K562 (cell line): ENCODE measurements around the gene PRR16. TPM values are rescaled to one million over a fixed set of nuclear protein-coding genes. Genes with fewer than 3 reads are reported as not detected.
A peak's percentile ranks its signal among the peaks of the same experiment; 100 is the strongest.

Source experiments
- ATAC-seq: fragments of 200-7000 bp; cut with Tn5 transposase; 3 replicates; pipeline ENCODE4 v1.9.1; 2020; ENCODE audit warnings: moderate library complexity
- BruUV-seq: library from RNA; stranded (reverse); fragments of 400-500 nt; replicated peaks from 2 replicates; lab custom pipeline; 2021; lab: Mats Ljungman, UMichigan
- CTCF ChIA-PET: fragments of 300-600 bp; formaldehyde crosslinking; extraction: SDS; loops from one replicate; lab custom pipeline; 2021; ENCODE audit warnings: low intra/inter-chr PET ratio; lab: Yijun Ruan, JAX
- POLR2A ChIA-PET: fragments of 300-600, 350-650 bp; sonication (Branson Sonifier 250); formaldehyde crosslinking; extraction: SDS; loops from one replicate; lab custom pipeline; 2021; ENCODE audit warnings: antibody characterized with exemption, inconsistent platforms; lab: Yijun Ruan, JAX
- DNase-seq, 4 experiments: peaks; one replicate each; pipeline versions ENCODE4 v3.0.0 to v3.0.0-alpha.2; 2011 to 2018; ENCODE audit warnings: low spot score in 3 of 4, mixed read lengths in 3 of 4; ENCODE audit errors: extremely low read depth in 1 of 4
- FAIRE-seq: peaks from 2 replicates; lab custom pipeline; 2011; peaks lifted over from hg19 to GRCh38; lab: Jason Lieb, UNC
- H2AFZ ChIP-seq: 2 replicates; pipeline ENCODE4 v1.6.0; 2011; ENCODE audit warnings: low read depth, low read length, control low read depth, inconsistent platforms
- H3K27ac ChIP-seq: fragments of 200-600 bp; 3 replicates; pipeline ENCODE4 v1.8.0; 2011; ENCODE audit warnings: low read depth, mild to moderate bottlenecking, control low read depth, inconsistent platforms, low read length, moderate library complexity, mixed read lengths; ENCODE audit errors: extremely low read depth
- H3K27me3 ChIP-seq, 2 experiments: fragments of 300-600 bp in 1 of 2; 2 replicates in 1 of 2; 3 replicates in 1 of 2; pipeline versions ENCODE4 v1.6.0 to v1.8.0; 2011; ENCODE audit warnings: inconsistent platforms in 2 of 2, low read length in 2 of 2, mild to moderate bottlenecking in 1 of 2, mixed read lengths in 1 of 2, moderate library complexity in 1 of 2; ENCODE audit not compliant: control insufficient read depth in 2 of 2, insufficient read depth in 2 of 2
- H3K36me3 ChIP-seq: fragments of 300-600 bp; 3 replicates; pipeline ENCODE4 v1.8.0; 2011; ENCODE audit warnings: mild to moderate bottlenecking, low read length, inconsistent platforms; ENCODE audit not compliant: control insufficient read depth, insufficient read depth
- H3K4me1 ChIP-seq, 2 experiments: fragments of 200-600 bp in 1 of 2; replicated peaks in 1 of 2; 2 replicates in 1 of 2; 3 replicates in 1 of 2; pipeline versions ENCODE4 v1.5.1 to v1.8.0; 2011; ENCODE audit warnings: inconsistent platforms in 2 of 2, low read length in 2 of 2, mild to moderate bottlenecking in 1 of 2, mixed read lengths in 1 of 2, moderate library complexity in 1 of 2; ENCODE audit not compliant: control insufficient read depth in 2 of 2, insufficient read depth in 2 of 2
- H3K4me2 ChIP-seq: 2 replicates; pipeline ENCODE4 v1.6.1; 2011; ENCODE audit warnings: low read length, control low read depth, inconsistent platforms, mixed read lengths; ENCODE audit not compliant: insufficient read depth
- H3K4me3 ChIP-seq: fragments of 200-600 bp; sonication (generic), shearing (Covaris generic); 2 replicates; pipeline ENCODE4 v1.5.1; 2016; ENCODE audit warnings: control low read depth, inconsistent platforms
- H3K79me2 ChIP-seq: fragments of 200-600 bp; 3 replicates; pipeline ENCODE4 v1.8.0; 2011; ENCODE audit warnings: low read length, inconsistent platforms; ENCODE audit not compliant: control insufficient read depth, insufficient read depth
- H3K9ac ChIP-seq, 2 experiments: 2 replicates each; pipeline versions ENCODE4 v1.6.0 to v1.6.1; 2011; ENCODE audit warnings: low read depth in 2 of 2, low read length in 2 of 2, control low read depth in 1 of 2, inconsistent platforms in 1 of 2, mild to moderate bottlenecking in 1 of 2, mixed read lengths in 1 of 2; ENCODE audit not compliant: insufficient read depth in 1 of 2
- H3K9me1 ChIP-seq: one replicate; pipeline ENCODE4 v1.6.0; 2011; ENCODE audit warnings: inconsistent platforms, mild to moderate bottlenecking, low read length, moderate library complexity; ENCODE audit not compliant: control insufficient read depth, insufficient read depth
- H3K9me3 ChIP-seq: replicated peaks from 2 replicates; pipeline ENCODE4 v1.5.1; 2011; ENCODE audit warnings: low read depth, low read length, inconsistent platforms; ENCODE audit not compliant: control insufficient read depth, insufficient read depth
- H4K20me1 ChIP-seq: replicated peaks from 2 replicates; pipeline ENCODE4 v1.6.1; 2011; ENCODE audit warnings: low read length, inconsistent platforms, mixed read lengths; ENCODE audit not compliant: control insufficient read depth, insufficient read depth
- ARHGAP35 ChIP-seq: fragments of 450-650 bp; IDR thresholded peaks from 2 replicates; pipeline ENCODE4 v1.6.1; 2018; ENCODE audit not compliant: partially characterized antibody
- CEBPB ChIP-seq: fragments of 450-650 bp; IDR thresholded peaks from 2 replicates; pipeline ENCODE4 v1.6.1; 2016; ENCODE audit warnings: missing genetic modification characterization, missing compliant biosample characterization
- FIP1L1 ChIP-seq: fragments of 200-400 bp; formaldehyde crosslinking; IDR thresholded peaks from 2 replicates; pipeline ENCODE4 v1.6.1; 2018; ENCODE audit warnings: mild to moderate bottlenecking, low read depth, low read length; ENCODE audit not compliant: poor library complexity, severe bottlenecking
- FOXJ2 ChIP-seq: fragments of 200-800 bp; sonication (Bioruptor generic); IDR thresholded peaks from 2 replicates; pipeline ENCODE4 v1.6.1; 2016; ENCODE audit warnings: missing genetic modification characterization, missing compliant biosample characterization
- KLF6 ChIP-seq: fragments of 250-450 bp; sonication (Bioruptor Pico); IDR thresholded peaks from 2 replicates; pipeline ENCODE4 v1.4.0; 2020; ENCODE audit warnings: mild to moderate bottlenecking, moderate library complexity, borderline replicate concordance
- MEF2D ChIP-seq: conservative IDR thresholded peaks from 2 replicates; pipeline ENCODE4 v1.6.1; 2016; ENCODE audit warnings: low read depth, missing genetic modification characterization, missing compliant biosample characterization
- RCOR1 ChIP-seq, 2 experiments: IDR thresholded peaks; 2 replicates each; pipeline ENCODE4 v1.6.1; 2012; ENCODE audit warnings: low read depth in 2 of 2, low read length in 2 of 2, borderline replicate concordance in 1 of 2, improper control_type of control experiment in 1 of 2
- SIRT6 ChIP-seq: IDR thresholded peaks from one replicate; pipeline ENCODE4 v1.6.1; 2012; ENCODE audit warnings: low read depth, mild to moderate bottlenecking, control low read depth, inconsistent platforms, low read length, moderate library complexity
- TEAD4 ChIP-seq, 2 experiments: sonication (generic) in 1 of 2; formaldehyde crosslinking in 1 of 2; IDR thresholded peaks; 2 replicates each; pipeline versions ENCODE4 v1.6.1 to v1.8.0; 2012 to 2022; ENCODE audit warnings: borderline replicate concordance in 1 of 2, inconsistent platforms in 1 of 2, low read length in 1 of 2, mild to moderate bottlenecking in 1 of 2, missing genetic modification reagents in 1 of 2
- TRIM24 ChIP-seq, 2 experiments: fragments of 450-650 bp; IDR thresholded peaks; 2 replicates each; pipeline ENCODE4 v1.6.1; 2016
- ZKSCAN3 ChIP-seq: fragments of 250-450 bp; sonication (Bioruptor Pico); IDR thresholded peaks from 2 replicates; pipeline ENCODE4 v1.4.0; 2020
- ZNF324 ChIP-seq: fragments of 250-450 bp; sonication (Bioruptor Pico); IDR thresholded peaks from 2 replicates; pipeline ENCODE4 v1.4.0; 2020; ENCODE audit warnings: mild to moderate bottlenecking
- ZNF586 ChIP-seq: fragments of 450-650 bp; formaldehyde crosslinking; conservative IDR thresholded peaks from 2 replicates; pipeline ENCODE4 v1.4.0; 2020; ENCODE audit warnings: mild to moderate bottlenecking, moderate library complexity
- ZNF592 ChIP-seq: fragments of 450-650 bp; IDR thresholded peaks from 2 replicates; pipeline ENCODE4 v1.6.1; 2017; ENCODE audit warnings: antibody characterized with exemption, mild to moderate bottlenecking
- ZNF696 ChIP-seq: fragments of 250-450 bp; sonication (Bioruptor Pico); conservative IDR thresholded peaks from 2 replicates; pipeline ENCODE4 v1.4.0; 2020; ENCODE audit warnings: mild to moderate bottlenecking, moderate library complexity
- WGBS: fragments of 100-300 bp; shearing (Covaris generic); methylation state at CpG from one replicate; pipeline ENCODE4 v1.1.6; 2016; ENCODE audit warnings: low coverage, mixed read lengths; ENCODE audit not compliant: insufficient coverage; ENCODE audit errors: missing lambda C conversion rate; 5-methylcytosine and 5-hydroxymethylcytosine counted together
- in situ Hi-C: fragments of 300-500 bp; cut with MboI; formaldehyde crosslinking; loops from 4 replicates; pipeline ENCODE4 v1.15.0; 2018; ENCODE audit warnings: inconsistent platforms, mixed read lengths
- intact Hi-C: fragments of 100-400 bp; cut with micrococcal nuclease; formaldehyde crosslinking; loops from 2 replicates; pipeline ENCODE4 v1.14.2; 2022
- polyA plus RNA-seq, 8 experiments: library from polyadenylated mRNA; depleted of rRNA in 4 of 8; stranded (reverse) in 5 of 8; unstranded in 3 of 8; fragments of >200 nt; fragmentation: Nextera tagmentation in 2 of 8; fragmentation: Illumina TruSeq in 1 of 8; extraction: Ambion mirVana in 2 of 8; extraction: Trizol in 1 of 8; gene quantifications; 2 replicates each; pipeline versions ENCODE4 v1.2.1 to v1.2.3, GENCODE V29; 2011 to 2014; ENCODE audit warnings: inconsistent platforms in 1 of 8, missing spikeins in 1 of 8
- total RNA-seq, 7 experiments: library from RNA; depleted of rRNA in 6 of 7; stranded (reverse); fragments of >200 nt in 6 of 7; fragmentation: Illumina TruSeq in 2 of 7; extraction: Trizol in 2 of 7; gene quantifications; 2 replicates each; pipeline versions ENCODE4 v1.2.1 to v1.2.3, GENCODE V29; 2011 to 2021; ENCODE audit warnings: low replicate concordance in 1 of 7

Gene PRR16
- total and polyA plus RNA-seq, 9 of the 15 experiments (the other 6 are each of a cell fraction or from before 2014, with no cell fraction given): 0.61 to 10.1 (median 3.3) TPM

- TF ChIP-seq ZNF592: 0 out of 2 replicates have a peak, but pooled peaks have one; percentile 22
- no peak for TF ChIP-seq MEF2D (tag)
- no peak for TF ChIP-seq TRIM24 (IDR thresholded peaks at IDR 0.05)
Observed at GRCh38 chr5:120509053-120509452, 45.0 kb downstream of the PRR16 start (continued).

GRCh38 chr5:120510098-120510637, 46.1 kb downstream of the PRR16 start:
- POLR2A ChIA-PET: no interaction called here
- 0% methylated on average over 2 of the region's 2 CpGs for WGBS
- TF ChIP-seq ZNF324 (CRISPR knock-in tag): no peak
- no peak for TF ChIP-seq ZNF696
- peak; percentile 70 for TF ChIP-seq TEAD4 (IDR thresholded peaks at IDR 0.05; ENCODE audit: low read length)
- no peak for TF ChIP-seq TEAD4 (CRISPR knock-in tag; IDR thresholded peaks at IDR 0.05; ENCODE audit: borderline replicate concordance)
- TF ChIP-seq ZNF586 (CRISPR knock-in tag): no peak
- TF ChIP-seq CEBPB (tag): peak; percentile 56
- no peak for TF ChIP-seq ARHGAP35
- peak in 1 of 2 experiments; percentile 12; a peak in 1 of 4 replicates for TF ChIP-seq RCOR1 (IDR thresholded peaks at IDR 0.05; ENCODE audit: borderline replicate concordance in 1 of 2, low read depth in 2 of 2, low read length in 2 of 2)
- no peak for TF ChIP-seq ZKSCAN3 (CRISPR knock-in tag)
- TF ChIP-seq KLF6 (CRISPR knock-in tag): no peak
- no peak for TF ChIP-seq FOXJ2 (tag)
- TF ChIP-seq FIP1L1: no peak
- TF ChIP-seq SIRT6: no peak

More at GRCh38 chr5:120510098-120510637, 46.1 kb downstream of the PRR16 start:
- H3K9me3 ChIP-seq: no peaks in the 10 kb centered on the region
- H3K27me3 ChIP-seq: no peaks in the 10 kb centered on the region
- no peak overlapping the region for H3K4me3 ChIP-seq
- H2AFZ ChIP-seq: no peak overlapping the region
- CTCF ChIA-PET: interaction anchor here (0.6 kb wide), 1 partner anchor 29 kb away, joined by 3 read pairs; no protein-coding TSS in a partner anchor
- peaks cover 0 to 23% of the 10 kb centered on the region in 2 experiments; a peak in 2 of 5 replicates for H3K4me1 ChIP-seq
- BruUV-seq: no TSS peak
- H3K9ac ChIP-seq: peak overlapping the region in 1 of 2 experiments; percentile 83; a peak in 2 of 4 replicates
- peak overlapping the region; percentile 27; the same call in 1 of the 2 replicates for H3K4me2 ChIP-seq
- intact Hi-C loops (loop anchor here (10.0 kb wide), 1 partner anchor 1435 kb away; the partner anchor contains the start of gene DMXL1), in situ Hi-C loops (no loop called here)
- no peaks in the 10 kb centered on the region for H3K9me1 ChIP-seq
- no peak for ATAC-seq
- no peaks in the 10 kb centered on the region for H3K36me3 ChIP-seq
- H3K27ac ChIP-seq: peak overlapping the region; percentile 94
- H3K79me2 ChIP-seq: peaks cover 62% of the 10 kb centered on the region
- FAIRE-seq: no peak
- H4K20me1 ChIP-seq: no peaks in the 10 kb centered on the region
- no peak for DNase-seq
